ENCODE data around the gene CLIC4. TPM values are rescaled to one million over a fixed set of nuclear protein-coding genes. Genes with fewer than 3 reads are reported as not detected.
A peak's percentile ranks its signal among the peaks of the same experiment; 100 is the strongest.

CLIC4 gene
- total RNA-seq, 1 experiment from 2014 or later: 123 TPM

GRCh38 chr1:24702511-24703293 is 42.5 kb upstream of the CLIC4 start:
- H2AFZ ChIP-seq: no peak overlapping the region
- POLR2A ChIA-PET (ENCODE audit: unreplicated experiment): no interaction called here
- intact Hi-C loops (cut with micrococcal nuclease; ENCODE audit: unreplicated experiment): no loop called here
- H3K79me2 ChIP-seq (ENCODE audit: low read depth): no peaks in the 10 kb centered on the region
- TF ChIP-seq CTCF (conservative IDR thresholded peaks at IDR 0.05) (no peak), EZH2 (IDR thresholded peaks at IDR 0.05; ENCODE audit: low read depth) (no peak)
- peak; percentile 39 to 62 for DNase-seq
- CTCF ChIA-PET: no interaction called here
- no peaks in the 10 kb centered on the region for H3K9me3 ChIP-seq (ENCODE audit: insufficient read depth, low read depth)
- H3K4me1 ChIP-seq (replicated peaks; ENCODE audit: insufficient read depth): peaks cover 5% of the 10 kb centered on the region; the same call in 1 of the 2 replicates
- no peaks in the 10 kb centered on the region for H3K36me3 ChIP-seq (ENCODE audit: low read depth)
- H3K9me2 ChIP-seq (ENCODE audit: insufficient read depth): no peaks in the 10 kb centered on the region
- BruUV-seq (replicated peaks): no TSS peak
- peaks cover 18% of the 10 kb centered on the region; the same call in 1 of the 2 replicates for H3F3A ChIP-seq (ENCODE audit: insufficient read depth, low read depth)
- H4K20me1 ChIP-seq (ENCODE audit: insufficient read depth): no peaks in the 10 kb centered on the region
- no peaks in the 10 kb centered on the region for H3K27me3 ChIP-seq (ENCODE audit: insufficient read depth, low read depth)
- no peak overlapping the region for H3K4me3 ChIP-seq
- no peak overlapping the region for H3K27ac ChIP-seq
- H3K4me2 ChIP-seq: no peak overlapping the region

- no peaks in the 10 kb centered on the region for H4K20me1 ChIP-seq (ENCODE audit: insufficient read depth)
- peak overlapping the region; percentile 36; the same call in 1 of the 2 replicates for H3K27ac ChIP-seq
- peaks cover 9% of the 10 kb centered on the region for H3K4me1 ChIP-seq (replicated peaks; ENCODE audit: insufficient read depth)
- no peaks in the 10 kb centered on the region for H3K36me3 ChIP-seq (ENCODE audit: low read depth)
- DNase-seq: no peak
- H3F3A ChIP-seq (ENCODE audit: insufficient read depth, low read depth): peaks cover 18% of the 10 kb centered on the region; the same call in 1 of the 2 replicates
- no peaks in the 10 kb centered on the region for H3K9me3 ChIP-seq (ENCODE audit: insufficient read depth, low read depth)
- H3K9me2 ChIP-seq (ENCODE audit: insufficient read depth): no peaks in the 10 kb centered on the region
- ChIA-PET POLR2A (ENCODE audit: unreplicated experiment) (interaction anchor here (0.5 kb wide), 1 partner anchor 40 kb away, joined by 7 read pairs; the partner anchor contains the start of gene CLIC4), CTCF (interaction anchor here (1.2 kb wide), 1 partner anchor 21 kb away, joined by 7 read pairs; no protein-coding TSS in a partner anchor)
- no peak for TF ChIP-seq CTCF (conservative IDR thresholded peaks at IDR 0.05)
- no peak for TF ChIP-seq EZH2 (IDR thresholded peaks at IDR 0.05; ENCODE audit: low read depth)
- TSS peak; percentile 96 for BruUV-seq (replicated peaks)
- H3K4me3 ChIP-seq: no peak overlapping the region
- no peaks in the 10 kb centered on the region for H3K27me3 ChIP-seq (ENCODE audit: insufficient read depth, low read depth)
- no peaks in the 10 kb centered on the region for H3K79me2 ChIP-seq (ENCODE audit: low read depth)
- H3K4me2 ChIP-seq: peak overlapping the region; percentile 70
- intact Hi-C loops (cut with micrococcal nuclease; ENCODE audit: unreplicated experiment): loop anchor here (1.0 to 2.0 kb wide), 2 partner anchors 20 to 41 kb away; partner anchors contain the start of gene CLIC4
- no peak overlapping the region for H2AFZ ChIP-seq
Measured at GRCh38 chr1:24704411-24705259, 40.6 kb upstream of the CLIC4 start.
